ENCODE results near the gene TRIM27.

DNA sequence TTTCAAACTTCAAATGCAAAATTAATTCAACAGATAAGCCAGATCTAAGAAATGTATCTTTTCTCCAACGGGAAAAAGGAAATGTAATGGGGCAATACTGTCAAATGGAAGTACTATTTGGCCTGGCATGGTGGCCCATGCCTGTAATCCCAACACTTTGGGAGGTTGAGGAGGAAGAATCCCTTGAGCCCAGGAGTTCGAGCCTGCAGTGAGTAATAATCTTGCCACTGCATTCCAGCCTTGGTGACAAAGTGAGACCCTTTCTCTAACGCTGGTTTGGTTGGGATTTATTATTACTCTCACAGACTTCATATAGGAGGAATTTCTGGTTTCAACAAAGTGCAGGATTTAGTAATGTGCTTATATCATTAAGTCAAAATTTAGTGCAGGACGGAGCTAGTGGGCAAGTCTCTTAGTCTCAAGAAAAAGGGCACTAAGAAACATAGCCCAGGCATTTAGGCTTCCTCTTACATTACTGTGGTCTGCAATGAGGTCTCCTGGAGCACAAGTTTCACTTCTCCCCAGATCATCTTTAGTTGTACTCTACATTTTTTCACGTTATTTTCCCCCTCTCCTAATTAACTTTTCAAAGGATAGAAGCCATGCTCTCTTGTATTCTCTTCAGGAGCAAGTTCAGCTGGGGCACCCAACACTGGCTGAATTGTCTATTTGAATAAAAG lies 23.1 kb downstream of the TRIM27 start:
- no peak for TF ChIP-seq FOXP1 (CRISPR knock-in tag; IDR thresholded peaks at IDR 0.05; ENCODE audit: borderline replicate concordance)
- TF ChIP-seq ZNF232 (CRISPR knock-in tag; IDR thresholded peaks at IDR 0.05) = no peak
- TF ChIP-seq, protein P1, sequence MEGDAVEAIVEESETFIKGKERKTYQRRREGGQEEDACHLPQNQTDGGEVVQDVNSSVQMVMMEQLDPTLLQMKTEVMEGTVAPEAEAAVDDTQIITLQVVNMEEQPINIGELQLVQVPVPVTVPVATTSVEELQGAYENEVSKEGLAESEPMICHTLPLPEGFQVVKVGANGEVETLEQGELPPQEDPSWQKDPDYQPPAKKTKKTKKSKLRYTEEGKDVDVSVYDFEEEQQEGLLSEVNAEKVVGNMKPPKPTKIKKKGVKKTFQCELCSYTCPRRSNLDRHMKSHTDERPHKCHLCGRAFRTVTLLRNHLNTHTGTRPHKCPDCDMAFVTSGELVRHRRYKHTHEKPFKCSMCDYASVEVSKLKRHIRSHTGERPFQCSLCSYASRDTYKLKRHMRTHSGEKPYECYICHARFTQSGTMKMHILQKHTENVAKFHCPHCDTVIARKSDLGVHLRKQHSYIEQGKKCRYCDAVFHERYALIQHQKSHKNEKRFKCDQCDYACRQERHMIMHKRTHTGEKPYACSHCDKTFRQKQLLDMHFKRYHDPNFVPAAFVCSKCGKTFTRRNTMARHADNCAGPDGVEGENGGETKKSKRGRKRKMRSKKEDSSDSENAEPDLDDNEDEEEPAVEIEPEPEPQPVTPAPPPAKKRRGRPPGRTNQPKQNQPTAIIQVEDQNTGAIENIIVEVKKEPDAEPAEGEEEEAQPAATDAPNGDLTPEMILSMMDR (IDR thresholded peaks at IDR 0.05) = no peak
- no peak for TF ChIP-seq JUN (CRISPR knock-in tag; IDR thresholded peaks at IDR 0.05)
- TF ChIP-seq TEAD4 (CRISPR knock-in tag; IDR thresholded peaks at IDR 0.05) = no peak
- no peak for TF ChIP-seq FOXJ3 (CRISPR knock-in tag; IDR thresholded peaks at IDR 0.05; ENCODE audit: borderline replicate concordance)
- no peak for TF ChIP-seq ZNF423 (CRISPR knock-in tag; IDR thresholded peaks at IDR 0.05)
- TF ChIP-seq, protein P2, sequence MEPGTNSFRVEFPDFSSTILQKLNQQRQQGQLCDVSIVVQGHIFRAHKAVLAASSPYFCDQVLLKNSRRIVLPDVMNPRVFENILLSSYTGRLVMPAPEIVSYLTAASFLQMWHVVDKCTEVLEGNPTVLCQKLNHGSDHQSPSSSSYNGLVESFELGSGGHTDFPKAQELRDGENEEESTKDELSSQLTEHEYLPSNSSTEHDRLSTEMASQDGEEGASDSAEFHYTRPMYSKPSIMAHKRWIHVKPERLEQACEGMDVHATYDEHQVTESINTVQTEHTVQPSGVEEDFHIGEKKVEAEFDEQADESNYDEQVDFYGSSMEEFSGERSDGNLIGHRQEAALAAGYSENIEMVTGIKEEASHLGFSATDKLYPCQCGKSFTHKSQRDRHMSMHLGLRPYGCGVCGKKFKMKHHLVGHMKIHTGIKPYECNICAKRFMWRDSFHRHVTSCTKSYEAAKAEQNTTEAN (CRISPR knock-in tag; IDR thresholded peaks at IDR 0.05) = no peak
- no peak for TF ChIP-seq GTF2I (CRISPR knock-in tag; conservative IDR thresholded peaks at IDR 0.05)
- TF ChIP-seq NR1H2 (CRISPR knock-in tag; IDR thresholded peaks at IDR 0.05) = no peak
- no peak for TF ChIP-seq CREB1 (CRISPR knock-in tag; IDR thresholded peaks at IDR 0.05)
- TF ChIP-seq SMAD3 (CRISPR knock-in tag; IDR thresholded peaks at IDR 0.05; ENCODE audit: borderline replicate concordance) = no peak
- TF ChIP-seq, protein P3, sequence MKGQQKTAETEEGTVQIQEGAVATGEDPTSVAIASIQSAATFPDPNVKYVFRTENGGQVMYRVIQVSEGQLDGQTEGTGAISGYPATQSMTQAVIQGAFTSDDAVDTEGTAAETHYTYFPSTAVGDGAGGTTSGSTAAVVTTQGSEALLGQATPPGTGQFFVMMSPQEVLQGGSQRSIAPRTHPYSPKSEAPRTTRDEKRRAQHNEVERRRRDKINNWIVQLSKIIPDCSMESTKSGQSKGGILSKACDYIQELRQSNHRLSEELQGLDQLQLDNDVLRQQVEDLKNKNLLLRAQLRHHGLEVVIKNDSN (CRISPR knock-in tag; IDR thresholded peaks at IDR 0.05) = no peak
